Measurements from ENCODE around the gene MCRS1.

The MCRS1 gene

GRCh38 chr12:49580572-49581535 lies 12.9 kb upstream of the MCRS1 start:
- DNase-seq = peak; percentile 31

- no peak for DNase-seq
These were observed 10.7 kb upstream of the MCRS1 start for GRCh38 chr12:49578471-49579112.

GRCh38 chr12:49577589-49578315 lies 9.8 kb upstream of the MCRS1 start:
- DNase-seq = no peak

- DNase-seq = no peak
These were observed 660 bp upstream of the MCRS1 start for GRCh38 chr12:49568442-49569162.

- no peak for DNase-seq
These were observed 686 bp downstream of the MCRS1 start for GRCh38 chr12:49567302-49567610.

GRCh38 chr12:49566361-49566760 lies 1.6 kb downstream of the MCRS1 start:
- DNase-seq = no peak

- DNase-seq = no peak
These were observed 2.3 kb downstream of the MCRS1 start for GRCh38 chr12:49565406-49566265.

GRCh38 chr12:49564686-49565405 lies 3.1 kb downstream of the MCRS1 start:
- no peak for DNase-seq

- DNase-seq = no peak
These were observed 3.8 kb downstream of the MCRS1 start for GRCh38 chr12:49563951-49564685.

- DNase-seq = no peak
These were observed 5.1 kb downstream of the MCRS1 start for GRCh38 chr12:49562831-49563230.

- no peak for DNase-seq
These were observed 5.7 kb downstream of the MCRS1 start for GRCh38 chr12:49562233-49562632.

- no peak for DNase-seq
These were observed 7.2 kb downstream of the MCRS1 start for GRCh38 chr12:49560695-49561094.

GRCh38 chr12:49559011-49559675 lies 8.8 kb downstream of the MCRS1 start:
- DNase-seq = no peak

GRCh38 chr12:49558526-49558925 lies 9.4 kb downstream of the MCRS1 start:
- DNase-seq = no peak

- DNase-seq = no peak
These were observed 10.1 kb downstream of the MCRS1 start for GRCh38 chr12:49557917-49558215.

GRCh38 chr12:49557187-49557916 lies 10.6 kb downstream of the MCRS1 start:
- no peak for DNase-seq

GRCh38 chr12:49556391-49557186 lies 11.4 kb downstream of the MCRS1 start:
- DNase-seq = no peak

GRCh38 chr12:49555631-49556390 lies 12.1 kb downstream of the MCRS1 start:
- DNase-seq = no peak

Data from activated T-cell treated with anti-CD3 and anti-CD28 coated beads for 4 hours (primary cell).